NOMO-1 (cell line): Measurements from ENCODE around the gene DACT1.
A peak's percentile ranks its signal among the peaks of the same experiment; 100 is the strongest.

Experiments
- DNase-seq, 2 experiments: peaks; one replicate each; lab custom pipeline; 2025; ENCODE audit not compliant: unreplicated experiment in 2 of 2; lab: John Stamatoyannopoulos, UW

The DACT1 gene

DNA sequence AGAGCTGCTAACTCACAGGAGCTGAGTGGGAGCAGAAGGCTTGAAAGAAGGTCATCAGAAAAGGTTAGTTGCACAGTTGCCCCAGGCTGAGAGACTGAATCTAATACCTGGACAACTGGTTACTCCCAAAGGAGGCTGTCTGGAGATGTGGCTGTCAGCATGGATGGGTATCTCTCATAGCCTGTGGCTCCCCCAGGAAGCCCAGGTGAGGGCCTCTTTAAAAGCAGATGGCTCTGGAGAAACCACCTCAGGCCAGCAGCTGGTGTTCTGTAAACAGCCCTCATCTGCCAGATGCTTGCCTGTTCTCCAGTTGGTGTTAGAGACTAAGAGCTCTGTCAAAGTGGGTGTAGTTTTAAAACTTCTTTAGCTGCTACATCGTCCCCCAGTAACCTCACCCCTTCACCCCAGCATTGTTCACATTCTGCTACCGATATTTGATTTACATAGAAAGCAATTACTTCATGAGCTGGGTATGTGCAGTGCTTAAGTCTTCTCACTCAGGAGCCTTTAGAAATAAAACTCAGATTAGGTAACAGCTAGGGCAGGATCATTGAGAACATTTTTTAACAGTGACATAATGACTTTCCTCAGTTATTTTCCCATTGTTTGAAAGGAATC lies 25.8 kb downstream of the DACT1 start:
- DNase-seq: no peak

GRCh38 chr14:58665773-58666500 lies 28.2 kb downstream of the DACT1 start:
- DNase-seq: no peak

DNA sequence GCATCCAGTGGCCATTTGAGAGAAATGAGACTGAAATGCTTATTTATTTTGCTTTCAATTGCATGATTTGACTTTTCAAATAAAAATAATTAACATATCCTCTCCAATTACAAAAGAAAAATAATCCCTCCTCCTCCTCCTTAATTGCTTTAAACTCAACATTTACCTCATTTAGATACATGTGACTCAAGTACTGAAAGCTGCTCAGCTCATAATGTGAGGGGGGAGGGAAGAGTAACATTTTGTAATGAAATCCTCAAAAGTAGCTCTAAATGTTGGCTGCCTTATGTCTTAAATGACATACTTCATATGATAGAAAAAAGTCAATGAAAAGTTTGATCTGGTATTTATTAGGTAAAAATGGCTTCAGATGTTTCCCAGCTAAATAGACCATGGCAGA lies 29.0 kb downstream of the DACT1 start:
- no peak for DNase-seq

DNA sequence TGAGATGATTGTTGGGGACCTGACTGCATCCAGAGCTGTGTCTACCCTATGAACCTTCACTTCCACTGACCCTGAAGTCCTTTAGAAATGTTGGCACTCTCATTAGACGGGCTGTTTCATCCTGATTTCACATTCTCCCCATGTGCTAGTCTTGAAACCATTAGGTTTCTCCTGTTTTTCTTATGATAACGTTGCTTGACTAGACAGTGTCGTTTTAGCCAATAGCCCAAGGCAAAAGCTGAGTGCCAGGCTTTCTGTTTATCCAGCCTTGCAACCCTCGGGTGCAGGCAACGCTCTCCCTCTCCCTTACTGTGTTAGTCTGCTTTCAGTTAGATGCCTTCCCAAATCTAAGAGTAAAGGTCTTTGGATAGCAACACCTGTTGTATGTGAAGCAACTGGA lies 30.1 kb downstream of the DACT1 start:
- no peak for DNase-seq

DNA sequence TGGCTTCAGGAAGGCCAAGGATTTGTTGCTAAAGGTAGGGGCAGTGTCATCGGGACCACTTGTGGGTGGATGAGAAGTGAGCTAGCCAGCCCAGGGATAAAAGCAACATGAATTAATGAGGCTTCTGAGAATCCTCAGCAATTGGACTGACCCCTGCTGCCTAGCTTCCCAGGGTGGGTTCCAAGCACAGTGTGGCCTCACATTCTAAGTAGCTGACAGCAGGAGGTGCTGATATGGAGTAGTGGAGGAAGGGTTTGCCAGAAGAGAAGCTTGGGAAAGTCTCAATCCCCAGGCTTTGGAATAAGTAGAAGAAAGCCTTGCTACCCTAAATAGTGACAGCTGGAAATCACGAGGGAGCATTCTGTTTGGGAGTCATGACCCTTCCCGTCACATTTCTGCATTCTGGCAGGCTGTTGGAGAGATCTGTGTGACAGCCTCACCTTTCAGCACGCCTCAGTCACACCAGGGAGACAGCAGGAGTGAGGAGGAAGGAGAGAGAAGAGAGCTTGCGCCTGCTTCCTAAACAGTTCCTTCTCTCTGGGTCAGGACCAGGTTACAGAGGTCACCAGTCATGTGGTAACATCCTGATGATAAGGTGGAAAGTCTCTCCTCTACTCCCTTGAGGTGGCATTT lies 31.2 kb downstream of the DACT1 start:
- DNase-seq: no peak

DNA sequence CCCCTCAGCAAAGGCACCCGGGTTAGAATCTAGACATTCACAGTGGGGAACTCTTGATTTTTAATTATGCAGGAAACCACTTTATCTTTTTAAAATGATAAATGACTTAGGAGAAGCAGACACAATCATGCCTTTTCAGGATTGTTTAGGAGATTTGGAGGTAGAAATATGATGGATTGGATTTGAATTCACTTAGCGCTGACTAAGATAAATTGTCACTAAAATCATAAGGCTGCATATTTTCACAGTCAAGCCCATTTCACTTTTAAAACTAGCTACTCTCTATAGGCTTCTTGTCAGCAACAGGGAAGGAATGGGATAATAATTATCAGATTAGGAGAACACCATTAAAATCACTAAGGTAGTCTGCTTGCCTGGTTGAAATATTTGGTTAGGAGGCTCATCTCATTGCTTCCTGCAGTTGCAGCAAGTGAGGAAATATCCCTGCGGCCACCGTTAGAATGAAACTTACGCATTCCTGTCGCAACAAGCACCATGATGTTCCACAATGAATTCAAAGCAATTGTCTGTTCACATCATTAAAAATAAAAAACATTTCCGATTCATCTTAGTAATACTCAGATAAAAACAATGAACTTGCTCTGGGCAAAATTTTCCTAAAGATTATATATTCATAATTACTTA lies 31.9 kb downstream of the DACT1 start:
- DNase-seq: peak; percentile 31 to 42

GRCh38 chr14:58671024-58671423 lies 33.3 kb downstream of the DACT1 start:
- no peak for DNase-seq

GRCh38 chr14:58671436-58671835 lies 33.7 kb downstream of the DACT1 start:
- DNase-seq: no peak

DNA sequence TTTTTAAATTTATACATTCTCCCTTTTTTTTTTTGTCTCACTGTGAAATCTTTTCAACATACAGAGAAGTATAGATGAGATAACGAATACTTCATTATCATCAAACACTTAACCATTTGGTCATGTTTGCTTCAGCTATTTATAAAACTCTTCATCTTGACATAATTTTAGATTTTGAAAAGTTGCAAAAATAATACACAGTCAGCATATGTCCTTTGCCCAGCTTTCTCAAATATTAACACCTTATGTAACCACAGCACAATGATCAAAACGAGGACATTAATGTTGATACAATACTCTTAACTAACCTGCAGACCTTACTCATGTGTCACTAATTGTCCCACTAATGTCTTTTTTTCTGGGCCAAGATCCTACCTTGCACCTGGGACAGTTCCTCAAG lies 36.0 kb downstream of the DACT1 start:
- DNase-seq: no peak

DNA sequence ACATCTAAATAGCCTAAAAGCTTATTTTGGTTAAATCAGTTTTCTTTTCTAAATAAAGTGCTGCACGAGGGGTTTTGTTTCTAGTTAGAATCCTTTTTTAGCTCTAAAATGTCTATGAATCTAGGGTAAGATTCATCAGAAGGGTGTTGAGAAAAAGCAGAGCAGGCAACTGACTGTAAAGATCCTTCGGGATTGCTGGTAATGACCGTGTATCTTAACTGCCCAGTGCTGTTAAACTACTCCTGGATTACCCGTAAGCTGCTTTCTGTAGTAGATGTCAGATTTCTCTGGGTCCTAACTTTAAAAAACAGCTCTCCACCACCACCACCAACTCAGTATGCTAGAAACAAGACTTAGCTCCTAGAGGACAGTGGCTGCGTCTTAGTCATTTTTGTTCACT lies 39.2 kb downstream of the DACT1 start:
- DNase-seq: no peak

GRCh38 chr14:58677517-58677916 lies 39.8 kb downstream of the DACT1 start:
- no peak for DNase-seq

- no peak for DNase-seq
Measured at GRCh38 chr14:58677996-58678395, 40.2 kb downstream of the DACT1 start.

DNA sequence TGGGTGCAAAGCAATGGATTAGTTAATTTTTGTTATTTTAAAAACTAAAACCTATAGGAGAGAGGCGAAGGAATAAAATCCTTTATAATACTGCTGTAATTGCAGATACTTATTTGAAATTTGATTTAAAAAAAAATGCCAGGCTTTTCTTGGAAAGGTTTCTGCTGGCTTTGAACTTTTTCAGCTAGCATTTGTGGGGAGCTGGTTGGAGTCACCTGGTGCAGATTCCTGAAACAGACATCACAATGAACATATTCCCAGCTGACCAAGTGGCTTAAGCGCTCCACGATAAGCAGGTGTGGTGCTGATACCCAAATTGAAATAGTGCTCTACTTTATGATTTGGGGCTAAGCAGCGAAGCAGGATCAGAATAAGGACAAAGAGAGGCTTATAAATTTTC lies 42.9 kb downstream of the DACT1 start:
- DNase-seq: no peak

DNA sequence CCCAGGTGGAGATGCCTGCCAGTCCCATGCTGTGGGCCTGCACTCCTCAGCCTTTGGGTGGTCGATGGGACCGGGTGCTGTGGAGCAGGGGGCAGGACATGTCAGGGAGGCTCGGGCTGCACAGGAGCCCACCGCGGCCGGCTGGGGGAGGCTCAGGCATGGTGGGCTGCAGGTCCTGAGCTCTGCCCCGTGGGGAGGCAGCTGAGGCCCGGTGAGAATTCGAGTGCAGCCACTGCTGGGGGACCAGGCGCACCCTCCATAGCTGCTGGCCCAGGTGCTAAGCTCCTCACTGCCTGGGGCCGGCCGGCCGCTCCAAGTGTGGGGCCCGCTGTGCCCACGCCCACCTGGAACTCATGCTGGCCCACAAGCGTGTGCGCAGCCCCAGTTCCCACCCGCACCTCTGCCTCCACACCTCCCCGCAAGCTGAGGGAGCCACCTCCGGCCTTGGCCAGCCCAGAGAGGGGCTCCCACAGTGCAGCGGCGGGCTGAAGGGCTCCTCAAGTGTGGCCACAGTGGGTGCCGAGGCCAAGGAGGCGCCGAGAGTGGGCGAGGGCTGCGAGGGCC lies 49.6 kb downstream of the DACT1 start:
- DNase-seq: no peak

GRCh38 chr14:58690801-58691516 lies 53.2 kb downstream of the DACT1 start:
- no peak for DNase-seq

GRCh38 chr14:58693048-58693447 lies 55.3 kb downstream of the DACT1 start:
- no peak for DNase-seq

DNA sequence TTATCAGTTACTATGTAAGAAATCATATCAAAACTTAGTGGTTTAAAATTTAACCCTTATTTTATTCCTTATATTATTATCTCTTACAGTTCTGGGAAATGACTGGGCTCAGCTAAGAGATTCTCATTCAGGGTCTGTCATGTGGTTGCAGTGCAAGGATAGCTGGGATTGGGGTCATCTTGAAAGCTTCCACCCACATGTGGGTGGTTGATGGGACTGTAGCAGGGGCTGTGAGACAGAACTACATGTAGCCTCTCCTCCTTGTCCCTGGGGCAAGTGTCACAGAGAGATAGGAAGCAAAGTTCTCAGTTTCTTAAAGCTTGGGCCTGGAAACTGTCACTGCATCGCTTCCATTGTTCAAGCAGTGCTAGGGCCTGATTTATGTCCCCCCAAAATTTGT lies 57.8 kb downstream of the DACT1 start:
- DNase-seq: no peak

GRCh38 chr14:58697266-58697929 lies 59.6 kb downstream of the DACT1 start:
- peak in 1 of 2 experiments; percentile 3 for DNase-seq
